Lower leg skin (tissue), 4 donors: ENCODE measurements around the gene POSTN. TPM values are rescaled to one million over a fixed set of nuclear protein-coding genes. Genes with fewer than 3 reads are reported as not detected.

Source experiments
- DNase-seq, 2 donors: peaks; one replicate each; pipeline ENCODE4 v3.0.0-alpha.2; 2019; ENCODE audit warnings: low spot score in 2 of 2
- H3K4me3 ChIP-seq: fragments of 200-600 bp; sonication (generic); 2 replicates; pipeline ENCODE4 v1.5.1; 2017; ENCODE audit warnings: mild to moderate bottlenecking, low read depth; ENCODE audit not compliant: poor library complexity, severe bottlenecking
- POLR2A ChIP-seq, 2 donors: fragments of 450-650 bp; IDR thresholded peaks; one replicate each; pipeline ENCODE4 v1.6.1; 2016 to 2017; ENCODE audit warnings: antibody characterized with exemption in 2 of 2, mild to moderate bottlenecking in 1 of 2, moderate library complexity in 1 of 2
- WGBS, 2 donors: methylation state at CpG; one replicate each; pipeline ENCODE4 v1.1.5; 2018; 5-methylcytosine and 5-hydroxymethylcytosine counted together
- intact Hi-C: fragments of 100-400 bp; cut with DNase I; formaldehyde crosslinking; loops from one replicate; pipeline ENCODE4 v1.15.0; 2023; ENCODE audit warnings: low total_unique reads
- total RNA-seq, 4 donors: library from RNA; depleted of rRNA; stranded (reverse); fragments of >200 nt; gene quantifications; one replicate each; pipeline ENCODE4 v1.1.0, GENCODE V29; 2016
- TF ChIP-seq, protein P1 (sequence below), 3 donors: fragments of 450-650 bp; IDR thresholded peaks; one replicate each; pipeline ENCODE4 v1.5.1; 2016; ENCODE audit warnings: antibody characterized with exemption in 3 of 3, mild to moderate bottlenecking in 3 of 3, moderate library complexity in 2 of 3

POSTN gene
- total RNA-seq, 4 donors from 2014 or later: 113 to 153 (median 138) TPM

DNA sequence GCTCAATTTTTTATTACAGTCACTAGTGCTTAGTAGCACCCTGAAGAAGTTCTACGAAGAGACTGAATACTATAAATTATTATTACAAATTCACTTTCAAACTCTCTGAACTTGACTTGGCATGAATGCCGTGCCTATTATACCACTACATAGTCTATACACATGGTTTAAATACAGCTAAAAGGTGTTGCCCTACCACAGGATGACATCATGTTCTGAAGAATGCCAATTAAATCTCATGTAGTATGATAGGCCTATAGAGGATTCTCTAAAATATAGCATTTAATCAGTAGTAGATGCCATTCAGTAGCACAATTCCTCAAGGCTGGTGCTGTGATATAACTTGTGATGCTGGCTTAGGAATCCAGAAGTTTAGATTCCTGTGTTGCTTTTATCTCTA lies 16.7 kb upstream of the POSTN start:
- no peak overlapping the region for H3K4me3 ChIP-seq
- intact Hi-C loops: no loop called here
- WGBS, 2 donors: 50 to 59% methylated on average over 2 of the region's 2 CpGs
- TF ChIP-seq, protein P1, sequence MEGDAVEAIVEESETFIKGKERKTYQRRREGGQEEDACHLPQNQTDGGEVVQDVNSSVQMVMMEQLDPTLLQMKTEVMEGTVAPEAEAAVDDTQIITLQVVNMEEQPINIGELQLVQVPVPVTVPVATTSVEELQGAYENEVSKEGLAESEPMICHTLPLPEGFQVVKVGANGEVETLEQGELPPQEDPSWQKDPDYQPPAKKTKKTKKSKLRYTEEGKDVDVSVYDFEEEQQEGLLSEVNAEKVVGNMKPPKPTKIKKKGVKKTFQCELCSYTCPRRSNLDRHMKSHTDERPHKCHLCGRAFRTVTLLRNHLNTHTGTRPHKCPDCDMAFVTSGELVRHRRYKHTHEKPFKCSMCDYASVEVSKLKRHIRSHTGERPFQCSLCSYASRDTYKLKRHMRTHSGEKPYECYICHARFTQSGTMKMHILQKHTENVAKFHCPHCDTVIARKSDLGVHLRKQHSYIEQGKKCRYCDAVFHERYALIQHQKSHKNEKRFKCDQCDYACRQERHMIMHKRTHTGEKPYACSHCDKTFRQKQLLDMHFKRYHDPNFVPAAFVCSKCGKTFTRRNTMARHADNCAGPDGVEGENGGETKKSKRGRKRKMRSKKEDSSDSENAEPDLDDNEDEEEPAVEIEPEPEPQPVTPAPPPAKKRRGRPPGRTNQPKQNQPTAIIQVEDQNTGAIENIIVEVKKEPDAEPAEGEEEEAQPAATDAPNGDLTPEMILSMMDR (IDR thresholded peaks at IDR 0.05): no peak
- no peak for TF ChIP-seq POLR2A (IDR thresholded peaks at IDR 0.05)
- DNase-seq: no peak

DNA sequence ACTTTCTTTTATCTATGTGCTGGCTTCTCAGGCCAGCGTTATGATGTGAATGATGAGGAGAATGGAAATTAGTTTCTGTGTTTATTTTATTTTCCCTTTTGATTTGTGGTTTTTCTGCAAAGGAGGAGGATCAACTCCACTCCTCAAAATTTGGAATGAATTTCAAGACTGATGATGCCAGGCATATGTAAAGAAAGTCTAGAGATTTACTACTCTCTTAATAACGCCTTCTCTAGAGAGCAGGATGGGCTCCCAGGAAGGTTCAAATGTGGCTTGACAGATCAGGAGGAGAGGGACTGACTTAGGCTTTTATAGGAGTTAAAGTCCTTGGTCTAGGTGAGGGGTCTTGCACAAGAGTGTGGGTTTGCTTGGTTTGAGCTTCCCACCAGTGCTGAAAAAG lies 15.1 kb upstream of the POSTN start:
- 49 to 57% methylated on average over 2 of the region's 2 CpGs for WGBS, 2 donors
- no peak for DNase-seq
- H3K4me3 ChIP-seq: no peak overlapping the region
- no peak for TF ChIP-seq POLR2A (IDR thresholded peaks at IDR 0.05)
- TF ChIP-seq, protein P1 (IDR thresholded peaks at IDR 0.05): no peak
- intact Hi-C loops: no loop called here

DNA sequence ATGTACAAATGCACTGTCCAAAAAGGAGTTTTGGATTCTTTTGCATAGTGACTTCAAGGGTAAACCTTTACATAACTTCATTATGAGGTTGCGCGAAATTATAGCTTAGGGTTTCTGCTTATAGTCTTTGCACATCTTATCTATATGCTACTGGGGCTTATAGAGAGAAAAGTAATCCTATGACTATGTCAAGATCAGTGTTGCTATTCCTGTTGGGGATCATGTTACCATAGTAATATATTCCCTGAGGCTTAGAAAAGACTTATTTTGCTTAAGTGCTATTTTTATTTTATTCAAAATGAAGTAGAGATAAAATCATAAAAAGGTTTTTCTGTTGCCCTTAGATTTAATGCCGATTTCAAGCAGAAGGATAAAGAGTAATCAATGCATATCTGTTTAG lies 14.7 kb upstream of the POSTN start:
- 64 to 66% methylated on average over 3 of the region's 3 CpGs for WGBS, 2 donors
- no peak for DNase-seq
- no peak overlapping the region for H3K4me3 ChIP-seq
- intact Hi-C loops: no loop called here
- TF ChIP-seq, protein P1 (IDR thresholded peaks at IDR 0.05): no peak
- no peak for TF ChIP-seq POLR2A (IDR thresholded peaks at IDR 0.05)

GRCh38 chr13:37608750-37609339 lies 10.3 kb upstream of the POSTN start:
- no peak for DNase-seq
- 70 to 76% methylated on average over 1 of the region's 1 CpG for WGBS, 2 donors
- intact Hi-C loops: loop anchor here (10.0 kb wide), 1 partner anchor 504 kb away; the partner anchor contains the start of gene CSNK1A1L
- TF ChIP-seq POLR2A (IDR thresholded peaks at IDR 0.05): no peak
- TF ChIP-seq, protein P1 (IDR thresholded peaks at IDR 0.05): no peak
- no peak overlapping the region for H3K4me3 ChIP-seq

GRCh38 chr13:37602733-37603381 lies 4.3 kb upstream of the POSTN start:
- H3K4me3 ChIP-seq: no peak overlapping the region
- intact Hi-C loops: loop anchor here (10.0 kb wide), 1 partner anchor 498 kb away; the partner anchor contains the start of gene CSNK1A1L
- 53 to 54% methylated on average over 5 of the region's 5 CpGs for WGBS, 2 donors
- DNase-seq: no peak
- no peak for TF ChIP-seq POLR2A (IDR thresholded peaks at IDR 0.05)
- TF ChIP-seq, protein P1 (IDR thresholded peaks at IDR 0.05): no peak
